Naive thymus-derived CD4-positive, alpha-beta T cell (primary cell): Measurements from ENCODE around the gene GNAO1. TPM values are rescaled to one million over a fixed set of nuclear protein-coding genes. Genes with fewer than 3 reads are reported as not detected.
A peak's percentile ranks its signal among the peaks of the same experiment; 100 is the strongest.

Experiments used
- ATAC-seq: fragments of 150-1000 bp; cut with Tn5 transposase; 2 replicates; pipeline ENCODE4 v1.10.0; 2021; ENCODE audit warnings: mild to moderate bottlenecking, moderate library complexity
- CTCF ChIA-PET: fragments of 350-600 bp; sonication (Branson Sonifier 250); formaldehyde crosslinking; loops from one replicate; lab custom pipeline; 2021; ENCODE audit warnings: antibody characterized with exemption; lab: Charles Lee
- POLR2A ChIA-PET: fragments of 350-600 bp; sonication (Branson Sonifier 250); formaldehyde crosslinking; loops from one replicate; lab custom pipeline; 2021; ENCODE audit warnings: antibody characterized with exemption, inconsistent platforms; lab: Charles Lee
- DNase-seq, 9 donors: peaks; one replicate each; pipeline versions ENCODE4 v3.0.0 to v3.0.0-alpha.2; 2020 to 2022; ENCODE audit warnings: mixed read lengths in 1 of 9
- H3K27ac ChIP-seq: one replicate; pipeline ENCODE4 v1.7.0; 2013; ENCODE audit warnings: mild to moderate bottlenecking, low read depth, low read length, moderate library complexity
- H3K27me3 ChIP-seq, 2 donors: one replicate each; pipeline ENCODE4 v1.7.0; 2013; ENCODE audit warnings: low read length in 2 of 2, mild to moderate bottlenecking in 2 of 2, moderate library complexity in 2 of 2; ENCODE audit not compliant: control insufficient read depth in 2 of 2, insufficient read depth in 2 of 2
- H3K36me3 ChIP-seq, 3 experiments: 1 replicate in 2 of 3; 2 replicates in 1 of 3; pipeline ENCODE4 v1.7.0; 2013; ENCODE audit warnings: low read length in 3 of 3, mild to moderate bottlenecking in 3 of 3, moderate library complexity in 1 of 3; ENCODE audit not compliant: insufficient read depth in 3 of 3, control insufficient read depth in 2 of 3
- H3K4me1 ChIP-seq, 2 donors: one replicate each; pipeline ENCODE4 v1.7.0; 2013; ENCODE audit warnings: low read length in 2 of 2, mild to moderate bottlenecking in 2 of 2, moderate library complexity in 1 of 2; ENCODE audit not compliant: control insufficient read depth in 2 of 2, insufficient read depth in 2 of 2
- H3K4me3 ChIP-seq: 2 replicates; pipeline ENCODE4 v1.7.0; 2013; ENCODE audit warnings: mild to moderate bottlenecking, low read length
- H3K9me3 ChIP-seq, 3 experiments: 1 replicate in 2 of 3; 2 replicates in 1 of 3; pipeline ENCODE4 v1.7.0; 2013; ENCODE audit warnings: low read length in 3 of 3; ENCODE audit not compliant: control insufficient read depth in 2 of 3
- H3K27ac Mint-ChIP-seq, 9 donors: one replicate each; pipeline ENCODE4 v1.8.0; 2020 to 2022; ENCODE audit warnings: mixed read lengths in 9 of 9, mild to moderate bottlenecking in 8 of 9, moderate library complexity in 5 of 9, inconsistent platforms in 2 of 9
- H3K27me3 Mint-ChIP-seq, 5 donors: one replicate each; pipeline ENCODE4 v1.8.0; 2021 to 2022; ENCODE audit warnings: mixed read lengths in 5 of 5, mild to moderate bottlenecking in 1 of 5
- H3K36me3 Mint-ChIP-seq, 5 donors: one replicate each; pipeline ENCODE4 v1.8.0; 2020 to 2022; ENCODE audit warnings: mixed read lengths in 5 of 5, mild to moderate bottlenecking in 3 of 5, inconsistent platforms in 1 of 5
- H3K4me1 Mint-ChIP-seq, 7 donors: one replicate each; pipeline ENCODE4 v1.8.0; 2020 to 2022; ENCODE audit warnings: mixed read lengths in 7 of 7, mild to moderate bottlenecking in 3 of 7, inconsistent platforms in 1 of 7
- H3K4me3 Mint-ChIP-seq, 10 donors: one replicate each; pipeline ENCODE4 v1.8.0; 2020 to 2022; ENCODE audit warnings: mild to moderate bottlenecking in 10 of 10, mixed read lengths in 10 of 10, moderate library complexity in 6 of 10, inconsistent platforms in 2 of 10
- H3K9me3 Mint-ChIP-seq, 11 donors: one replicate each; pipeline ENCODE4 v1.8.0; 2020 to 2022; ENCODE audit warnings: mixed read lengths in 11 of 11, mild to moderate bottlenecking in 4 of 11, inconsistent platforms in 1 of 11, moderate library complexity in 1 of 11
- intact Hi-C, 2 donors: fragments of 100-400 bp; cut with micrococcal nuclease; formaldehyde crosslinking; loops; one replicate each; pipeline ENCODE4 v1.15.1; 2023
- polyA plus RNA-seq, 2 donors: library from polyadenylated mRNA; unstranded; fragments of 300-500 nt; fragmentation: Illumina TruSeq; gene quantifications; one replicate each; pipeline ENCODE4 v1.2.3, GENCODE V29; 2021
- total RNA-seq, 6 experiments: library from RNA in 5 of 6; stranded (reverse) in 5 of 6; gene quantifications; 1 replicate in 5 of 6; 2 replicates in 1 of 6; pipeline ENCODE4 v1.2.3 and lab custom pipeline; 2021 to 2026

Gene GNAO1
- total and polyA plus RNA-seq, 7 experiments from 2014 or later, result 0.43 to 5.4 (median 0.80) TPM; not detected in 2

- no peak for ATAC-seq
- no peaks in the 10 kb centered on the region for H3K9me3 ChIP-seq
- no peak for DNase-seq
- Mint-ChIP-seq H3K4me3 (no peak overlapping the region), H3K27me3 (peaks cover 0 to 31% (median 0%) of the 10 kb centered on the region in 5 donors), H3K9me3 (no peaks in the 10 kb centered on the region), H3K36me3 (no peaks in the 10 kb centered on the region), H3K27ac (no peak overlapping the region), H3K4me1 (peaks cover 15 to 35% (median 23%) of the 10 kb centered on the region in 7 donors)
- H3K27ac ChIP-seq, result no peak overlapping the region
- ChIA-PET CTCF (no interaction called here), POLR2A (no interaction called here)
- peaks cover 8 to 37% of the 10 kb centered on the region in 2 donors for H3K4me1 ChIP-seq
- H3K4me3 ChIP-seq, result no peak overlapping the region
- H3K27me3 ChIP-seq, result no peaks in the 10 kb centered on the region
- no peaks in the 10 kb centered on the region for H3K36me3 ChIP-seq
- intact Hi-C loops, result no loop called here
Measured at GRCh38 chr16:56259425-56259779, 68.1 kb downstream of the GNAO1 start.

GRCh38 chr16:56260378-56261160 lies 69.3 kb downstream of the GNAO1 start:
- Histone ChIP-seq H3K27me3 (no peaks in the 10 kb centered on the region), H3K4me3 (no peak overlapping the region), H3K4me1 (peaks cover 8 to 37% of the 10 kb centered on the region in 2 donors), H3K36me3 (no peaks in the 10 kb centered on the region), H3K27ac (no peak overlapping the region), H3K9me3 (no peaks in the 10 kb centered on the region)
- no peak for ATAC-seq
- intact Hi-C loops, result loop anchor here in 1 of 2 donors (5.0 kb wide), 1 partner anchor 63 kb away; no protein-coding TSS in a partner anchor
- peaks cover 15 to 38% (median 23%) of the 10 kb centered on the region in 7 donors for H3K4me1 Mint-ChIP-seq
- no peaks in the 10 kb centered on the region for H3K36me3 Mint-ChIP-seq
- POLR2A ChIA-PET, result no interaction called here
- no peaks in the 10 kb centered on the region for H3K9me3 Mint-ChIP-seq
- H3K4me3 Mint-ChIP-seq, result no peak overlapping the region
- no peak for DNase-seq
- H3K27ac Mint-ChIP-seq, result peak overlapping the region in 1 of 9 donors; percentile 25
- H3K27me3 Mint-ChIP-seq, result peaks cover 0 to 20% (median 0%) of the 10 kb centered on the region in 5 donors
- CTCF ChIA-PET, result no interaction called here

DNA sequence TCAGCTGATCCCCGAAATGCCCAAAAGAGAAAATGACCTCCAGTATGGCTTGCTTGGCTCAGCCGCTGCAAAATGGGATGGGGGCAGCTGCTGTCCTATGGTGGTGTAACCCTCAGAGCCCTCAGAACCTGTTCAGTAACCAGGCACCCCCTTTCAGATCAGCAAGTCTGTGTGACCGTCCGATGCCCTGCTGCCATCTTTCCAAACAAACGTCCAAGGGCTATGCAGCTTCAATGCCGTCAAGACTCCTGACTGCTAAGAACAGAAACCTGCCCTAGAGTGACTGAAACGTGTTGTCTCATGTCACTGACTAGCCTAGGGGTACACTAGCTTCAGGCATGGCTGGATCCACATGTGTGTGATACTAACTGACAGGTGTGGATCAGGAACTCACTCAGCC lies 70.4 kb downstream of the GNAO1 start:
- intact Hi-C loops, result loop anchor here in 1 of 2 donors (5.0 kb wide), 1 partner anchor 64 kb away; no protein-coding TSS in a partner anchor
- Mint-ChIP-seq H3K27ac (peak overlapping the region in 1 of 9 donors; percentile 81), H3K27me3 (peaks cover 0 to 10% (median 0%) of the 10 kb centered on the region in 5 donors), H3K9me3 (no peaks in the 10 kb centered on the region), H3K4me1 (peaks cover 15 to 38% (median 23%) of the 10 kb centered on the region in 7 donors), H3K36me3 (no peaks in the 10 kb centered on the region), H3K4me3 (peak overlapping the region in 4 of 10 donors; percentile 18 to 81 (median 41))
- DNase-seq, result no peak
- no peak overlapping the region for H3K27ac ChIP-seq
- H3K4me3 ChIP-seq, result peak overlapping the region; percentile 31
- H3K27me3 ChIP-seq, result no peaks in the 10 kb centered on the region
- no peaks in the 10 kb centered on the region for H3K9me3 ChIP-seq
- POLR2A ChIA-PET, result no interaction called here
- H3K4me1 ChIP-seq, result peaks cover 8 to 37% of the 10 kb centered on the region in 2 donors
- H3K36me3 ChIP-seq, result no peaks in the 10 kb centered on the region
- CTCF ChIA-PET, result no interaction called here
- ATAC-seq, result peak; percentile 4

DNA sequence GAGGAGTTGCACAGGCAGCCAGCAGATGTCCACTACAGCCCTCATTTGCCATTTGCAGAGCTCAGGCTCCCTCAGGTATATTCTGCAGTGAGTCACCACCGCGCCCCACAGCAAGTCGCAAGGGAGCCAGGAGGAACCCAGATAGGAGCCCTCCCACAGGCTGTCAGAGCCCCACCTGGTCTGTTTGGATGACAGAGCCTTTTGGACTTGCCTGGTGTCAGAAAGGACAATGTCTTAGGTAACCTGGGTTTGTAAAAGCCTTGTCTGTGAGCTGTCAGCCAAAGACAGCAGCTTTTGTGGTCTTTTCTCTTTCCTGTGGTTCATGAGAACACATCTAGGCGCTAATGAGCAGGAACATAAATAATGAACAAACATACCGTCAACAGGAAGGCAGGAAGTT lies 70.9 kb downstream of the GNAO1 start:
- H3K27me3 ChIP-seq, result no peaks in the 10 kb centered on the region
- H3K9me3 ChIP-seq, result no peaks in the 10 kb centered on the region
- H3K27ac ChIP-seq, result no peak overlapping the region
- H3K4me1 ChIP-seq, result peaks cover 8 to 37% of the 10 kb centered on the region in 2 donors
- intact Hi-C loops, result loop anchor here in 1 of 2 donors (5.0 kb wide), 1 partner anchor 65 kb away; no protein-coding TSS in a partner anchor
- ChIA-PET POLR2A (no interaction called here), CTCF (no interaction called here)
- H3K4me3 ChIP-seq, result peak overlapping the region; percentile 31
- peaks cover 0 to 5% (median 0%) of the 10 kb centered on the region in 5 donors for H3K27me3 Mint-ChIP-seq
- no peaks in the 10 kb centered on the region for H3K9me3 Mint-ChIP-seq
- H3K36me3 ChIP-seq, result no peaks in the 10 kb centered on the region
- peaks cover 15 to 38% (median 23%) of the 10 kb centered on the region in 7 donors for H3K4me1 Mint-ChIP-seq
- peak; percentile 81 for ATAC-seq
- peak overlapping the region in 9 of 10 donors; percentile 5 to 81 (median 48) for H3K4me3 Mint-ChIP-seq
- DNase-seq, result peak in 4 of 9 donors; percentile 3 to 26 (median 10)
- peak overlapping the region in 7 of 9 donors; percentile 3 to 81 (median 21) for H3K27ac Mint-ChIP-seq
- H3K36me3 Mint-ChIP-seq, result no peaks in the 10 kb centered on the region

DNA sequence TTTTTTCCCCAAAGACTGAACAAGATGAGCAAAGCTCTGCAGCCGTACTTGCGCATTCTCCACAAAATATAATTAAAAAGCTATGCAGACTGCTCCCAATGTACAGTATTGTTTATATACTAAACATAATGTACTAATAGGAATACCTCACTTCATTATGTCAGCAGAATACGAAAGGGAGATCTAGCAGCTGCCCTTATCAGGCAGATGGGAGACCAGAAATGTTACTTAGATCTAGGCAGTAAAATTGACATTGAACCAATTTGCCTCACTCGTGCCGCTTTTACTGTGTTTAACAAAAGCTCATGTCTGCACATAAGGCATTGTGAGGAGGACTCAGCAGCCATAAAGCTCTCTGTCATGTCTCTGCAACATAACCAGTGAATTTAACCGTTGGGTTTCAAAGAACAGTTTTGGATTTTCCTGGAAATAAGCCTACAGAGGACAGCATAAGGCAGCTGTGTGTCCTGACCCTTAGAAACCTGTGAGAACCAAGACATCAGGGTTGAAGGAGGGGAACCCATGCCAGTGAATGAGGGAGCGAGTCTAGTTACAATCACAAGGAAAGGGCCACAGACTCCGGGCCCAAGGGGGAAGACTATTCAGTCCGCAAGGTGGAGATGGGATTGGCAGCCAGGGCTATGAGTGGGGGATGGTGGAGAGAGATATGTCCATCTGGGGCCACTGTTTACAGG lies 71.4 kb downstream of the GNAO1 start:
- Histone ChIP-seq H3K4me3 (peak overlapping the region; percentile 22), H3K9me3 (no peaks in the 10 kb centered on the region), H3K36me3 (no peaks in the 10 kb centered on the region), H3K27ac (no peak overlapping the region), H3K4me1 (peaks cover 8 to 37% of the 10 kb centered on the region in 2 donors), H3K27me3 (no peaks in the 10 kb centered on the region)
- H3K36me3 Mint-ChIP-seq, result no peaks in the 10 kb centered on the region
- POLR2A ChIA-PET, result no interaction called here
- intact Hi-C loops, result loop anchor here in 1 of 2 donors (5.0 kb wide), 1 partner anchor 65 kb away; no protein-coding TSS in a partner anchor
- CTCF ChIA-PET, result no interaction called here
- H3K9me3 Mint-ChIP-seq, result no peaks in the 10 kb centered on the region
- DNase-seq (no peak), ATAC-seq (no peak)
- peak overlapping the region in 9 of 10 donors; percentile 5 to 81 (median 48) for H3K4me3 Mint-ChIP-seq
- peaks cover 15 to 38% (median 23%) of the 10 kb centered on the region in 7 donors for H3K4me1 Mint-ChIP-seq
- H3K27ac Mint-ChIP-seq, result peak overlapping the region in 5 of 9 donors; percentile 3 to 81 (median 17)
- peaks cover 0 to 5% (median 0%) of the 10 kb centered on the region in 5 donors for H3K27me3 Mint-ChIP-seq

- Histone ChIP-seq H3K27ac (no peak overlapping the region), H3K4me1 (peaks cover 8 to 37% of the 10 kb centered on the region in 2 donors), H3K4me3 (no peak overlapping the region), H3K27me3 (no peaks in the 10 kb centered on the region), H3K36me3 (no peaks in the 10 kb centered on the region), H3K9me3 (no peaks in the 10 kb centered on the region)
- Mint-ChIP-seq H3K4me3 (no peak overlapping the region), H3K27ac (peak overlapping the region in 1 of 9 donors; percentile 2), H3K27me3 (peaks cover 0 to 14% (median 0%) of the 10 kb centered on the region in 5 donors), H3K9me3 (no peaks in the 10 kb centered on the region), H3K4me1 (peaks cover 15 to 38% (median 23%) of the 10 kb centered on the region in 7 donors), H3K36me3 (no peaks in the 10 kb centered on the region)
- ATAC-seq, result no peak
- intact Hi-C loops, result loop anchor here in 1 of 2 donors (5.0 kb wide), 1 partner anchor 67 kb away; no protein-coding TSS in a partner anchor
- ChIA-PET POLR2A (no interaction called here), CTCF (no interaction called here)
- DNase-seq, result no peak
Measured at GRCh38 chr16:56263711-56264608, 72.7 kb downstream of the GNAO1 start.
